SK-N-SH (cell line): ENCODE data around the gene C1QTNF9B. TPM values are rescaled to one million over a fixed set of nuclear protein-coding genes. Genes with fewer than 3 reads are reported as not detected.

Experiments
- CTCF ChIA-PET: fragments of 300-600, 350-600 bp; formaldehyde crosslinking; extraction: SDS; loops from one replicate; lab custom pipeline; 2021; lab: Yijun Ruan, JAX
- POLR2A ChIA-PET: fragments of 350-600 bp; sonication (Branson Sonifier 250); formaldehyde crosslinking; extraction: SDS; loops from one replicate; lab custom pipeline; 2020; ENCODE audit warnings: antibody characterized with exemption, inconsistent platforms; lab: Yijun Ruan, JAX
- DNase-seq: peaks from one replicate; pipeline ENCODE4 v3.0.0; 2012
- H2AFZ ChIP-seq: fragments of 200-600 bp; sonication (generic); 2 replicates; pipeline ENCODE4 v1.8.1; 2016; ENCODE audit warnings: antibody characterized with exemption, mild to moderate bottlenecking, low read depth
- H3F3A ChIP-seq: fragments of 200-600 bp; sonication (generic); replicated peaks from 2 replicates; pipeline ENCODE3; 2016; ENCODE audit warnings: antibody characterized with exemption, mild to moderate bottlenecking; ENCODE audit not compliant: insufficient read depth
- H3K27ac ChIP-seq, 2 experiments: fragments of 200-500 bp in 1 of 2; fragments of 200-600 bp in 1 of 2; sonication (Bioruptor generic) in 1 of 2; sonication (generic), shearing (Covaris generic) in 1 of 2; 2 replicates each; pipeline versions ENCODE4 v1.5.1 to v1.6.1; 2014 to 2016; ENCODE audit warnings: low read depth in 2 of 2, inconsistent platforms in 1 of 2, low read length in 1 of 2, mild to moderate bottlenecking in 1 of 2, mixed read lengths in 1 of 2
- H3K27me3 ChIP-seq: fragments of 200-600 bp; sonication (generic), shearing (Covaris generic); 2 replicates; pipeline ENCODE4 v1.6.1; 2016; ENCODE audit warnings: mixed run types; ENCODE audit not compliant: insufficient read depth
- H3K36me3 ChIP-seq, 2 experiments: fragments of 200-500 bp in 1 of 2; fragments of 200-600 bp in 1 of 2; sonication (Bioruptor generic) in 1 of 2; sonication (generic) in 1 of 2; replicated peaks in 1 of 2; 2 replicates each; pipeline versions ENCODE3 to v1.5.1; 2014 to 2016; ENCODE audit warnings: low read length in 1 of 2, mild to moderate bottlenecking in 1 of 2; ENCODE audit not compliant: insufficient read depth in 2 of 2, control insufficient read depth in 1 of 2
- H3K4me1 ChIP-seq, 2 experiments: fragments of 200-500 bp in 1 of 2; fragments of 200-600 bp in 1 of 2; sonication (Bioruptor generic) in 1 of 2; sonication (generic), shearing (Covaris generic) in 1 of 2; 2 replicates each; pipeline versions ENCODE4 v1.5.1 to v1.6.1; 2014 to 2016; ENCODE audit warnings: low read depth in 1 of 2, low read length in 1 of 2, mixed run types in 1 of 2; ENCODE audit not compliant: insufficient read depth in 2 of 2, control insufficient read depth in 1 of 2
- H3K4me2 ChIP-seq: fragments of 200-600 bp; sonication (generic), shearing (Covaris generic); 2 replicates; pipeline ENCODE4 v1.6.1; 2017; ENCODE audit warnings: mixed run types
- H3K4me3 ChIP-seq, 2 experiments: fragments of 200-500 bp in 1 of 2; fragments of 200-600 bp in 1 of 2; sonication (Bioruptor generic) in 1 of 2; sonication (generic), shearing (Covaris generic) in 1 of 2; 2 replicates each; pipeline versions ENCODE4 v1.5.1 to v1.8.1; 2014 to 2016; ENCODE audit warnings: low read depth in 2 of 2, inconsistent platforms in 1 of 2, low read length in 1 of 2, mild to moderate bottlenecking in 1 of 2, mixed read lengths in 1 of 2, moderate library complexity in 1 of 2
- H3K79me2 ChIP-seq: fragments of 200-600 bp; sonication (generic); 2 replicates; pipeline ENCODE4 v1.8.1; 2017; ENCODE audit warnings: mild to moderate bottlenecking; ENCODE audit not compliant: insufficient read depth
- H3K9ac ChIP-seq: fragments of 200-600 bp; sonication (generic); 2 replicates; pipeline ENCODE4 v1.6.1; 2017; ENCODE audit warnings: mixed run types
- H3K9me2 ChIP-seq: fragments of 200-600 bp; sonication (generic); 2 replicates; pipeline ENCODE4 v1.6.1; 2017; ENCODE audit warnings: mixed run types
- H3K9me3 ChIP-seq: fragments of 200-600 bp; sonication (generic); 2 replicates; pipeline ENCODE4 v1.6.1; 2017; ENCODE audit warnings: mixed run types, mild to moderate bottlenecking, moderate library complexity
- H4K20me1 ChIP-seq: fragments of 200-600 bp; sonication (generic); 2 replicates; pipeline ENCODE4 v1.6.1; 2017; ENCODE audit warnings: mild to moderate bottlenecking, mixed run types; ENCODE audit not compliant: insufficient read depth
- CHD2 ChIP-seq: fragments of 150-350 bp; IDR thresholded peaks from 2 replicates; pipeline ENCODE4 v1.6.1; 2018; ENCODE audit warnings: low read length; ENCODE audit not compliant: partially characterized antibody
- EP300 ChIP-seq, 2 experiments: IDR thresholded peaks; 2 replicates each; pipeline versions ENCODE4 v1.4.0 to v1.6.1; 2012; ENCODE audit warnings: borderline replicate concordance in 1 of 2, low read depth in 1 of 2, low read length in 1 of 2
- EZH2phosphoT487 ChIP-seq: fragments of 200-600 bp; sonication (generic); IDR thresholded peaks from 2 replicates; pipeline ENCODE4 v1.6.1; 2017; ENCODE audit warnings: low read depth, mixed run types, mild to moderate bottlenecking, antibody characterized with exemption, moderate library complexity, borderline replicate concordance
- GATA2 ChIP-seq: sonication (generic); formaldehyde crosslinking; IDR thresholded peaks from 2 replicates; pipeline ENCODE4 v1.5.0; 2020; ENCODE audit warnings: mild to moderate bottlenecking, missing genetic modification reagents
- MEF2A ChIP-seq: IDR thresholded peaks from 2 replicates; pipeline ENCODE4 v1.4.0; 2012; ENCODE audit warnings: low read depth, borderline replicate concordance
- MXI1 ChIP-seq: IDR thresholded peaks from 2 replicates; pipeline ENCODE4 v1.6.1; 2012; ENCODE audit warnings: mild to moderate bottlenecking, low read depth, low read length, improper control_type of control experiment
- NFIC ChIP-seq: IDR thresholded peaks from 2 replicates; pipeline ENCODE4 v1.4.0; 2012; ENCODE audit warnings: borderline replicate concordance
- NRF1 ChIP-seq: IDR thresholded peaks from 2 replicates; pipeline ENCODE4 v1.6.1; 2012; ENCODE audit warnings: low read depth, mild to moderate bottlenecking, low read length
- RFX5 ChIP-seq: IDR thresholded peaks from 2 replicates; pipeline ENCODE4 v1.6.1; 2012; ENCODE audit warnings: mild to moderate bottlenecking, improper control_type of control experiment, low read length
- RXRA ChIP-seq: IDR thresholded peaks from 2 replicates; pipeline ENCODE4 v1.4.0; 2012; ENCODE audit warnings: low read depth, mild to moderate bottlenecking, borderline replicate concordance
- TAF1 ChIP-seq: IDR thresholded peaks from 2 replicates; pipeline ENCODE4 v1.6.1; 2012; ENCODE audit warnings: low read depth, mild to moderate bottlenecking, low read length, moderate library complexity, borderline replicate concordance
- TCF12 ChIP-seq: IDR thresholded peaks from 2 replicates; pipeline ENCODE4 v1.4.0; 2012
- WGBS: methylation state at CpG from one replicate; pipeline ENCODE4 v1.1.6; 2017; ENCODE audit warnings: low lambda C conversion rate; 5-methylcytosine and 5-hydroxymethylcytosine counted together
- polyA plus RNA-seq, 3 experiments: library from polyadenylated mRNA; depleted of rRNA; stranded (reverse); fragments of >200 nt; gene quantifications; 2 replicates each; pipeline ENCODE4 v1.2.3, GENCODE V29; 2012
- TF ChIP-seq, protein P1 (sequence below): fragments of 150-350 bp; IDR thresholded peaks from 2 replicates; pipeline ENCODE4 v1.6.1; 2017; ENCODE audit warnings: antibody characterized with exemption, low read length, low read depth, borderline replicate concordance
- TF ChIP-seq, protein P2 (sequence below): IDR thresholded peaks from 2 replicates; pipeline ENCODE4 v1.6.1; 2012; ENCODE audit warnings: mild to moderate bottlenecking, low read depth, low read length, moderate library complexity
- TF ChIP-seq, protein P3 (sequence below): IDR thresholded peaks from 2 replicates; pipeline ENCODE4 v1.4.0; 2012; ENCODE audit warnings: low read depth, borderline replicate concordance

C1QTNF9B gene
- polyA plus RNA-seq, 1 of the 3 experiments (the other 2 are of a cell fraction), result not detected

DNA sequence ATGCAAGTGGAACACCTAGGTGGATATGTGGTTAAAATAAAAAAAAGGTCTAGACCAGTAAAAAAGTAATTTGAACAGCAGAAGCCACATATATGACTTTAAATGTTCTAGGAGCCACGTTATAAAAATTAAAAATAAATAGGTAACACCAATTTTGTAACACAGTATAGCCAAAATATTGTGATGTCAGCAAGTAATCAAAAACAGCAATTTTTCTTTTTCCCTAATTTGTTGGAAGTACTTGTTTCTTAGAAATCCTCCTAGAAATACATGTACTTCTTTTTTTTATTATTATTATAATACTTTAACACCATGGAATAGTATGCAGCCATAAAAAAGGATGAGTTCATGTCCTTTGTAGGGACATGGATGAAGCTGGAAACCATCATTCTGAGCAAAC lies 25.7 kb upstream of the C1QTNF9B start:
- Histone ChIP-seq H3K36me3 (no peaks in the 10 kb centered on the region), H2AFZ (no peak overlapping the region), H3K27me3 (no peaks in the 10 kb centered on the region), H3K9ac (no peak overlapping the region), H3K79me2 (no peaks in the 10 kb centered on the region), H3K9me2 (no peaks in the 10 kb centered on the region), H3K4me1 (no peaks in the 10 kb centered on the region; a peak in 1 of 4 replicates), H3K27ac (no peak overlapping the region), H3K4me2 (no peak overlapping the region), H3K4me3 (no peak overlapping the region), H3F3A (peaks cover under 1% of the 10 kb centered on the region), H4K20me1 (no peaks in the 10 kb centered on the region), H3K9me3 (no peaks in the 10 kb centered on the region)
- no peak for DNase-seq
- 7% methylated on average over 1 of the region's 1 CpG for WGBS
- POLR2A ChIA-PET, result interaction anchor here (0.6 kb wide), 1 partner anchor 114 kb away, joined by 3 read pairs; no protein-coding TSS in a partner anchor
- TF ChIP-seq, protein P1, sequence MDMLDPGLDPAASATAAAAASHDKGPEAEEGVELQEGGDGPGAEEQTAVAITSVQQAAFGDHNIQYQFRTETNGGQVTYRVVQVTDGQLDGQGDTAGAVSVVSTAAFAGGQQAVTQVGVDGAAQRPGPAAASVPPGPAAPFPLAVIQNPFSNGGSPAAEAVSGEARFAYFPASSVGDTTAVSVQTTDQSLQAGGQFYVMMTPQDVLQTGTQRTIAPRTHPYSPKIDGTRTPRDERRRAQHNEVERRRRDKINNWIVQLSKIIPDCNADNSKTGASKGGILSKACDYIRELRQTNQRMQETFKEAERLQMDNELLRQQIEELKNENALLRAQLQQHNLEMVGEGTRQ, result no peak
- no peak for TF ChIP-seq EP300 (IDR thresholded peaks at IDR 0.05; ENCODE audit: borderline replicate concordance in 1 of 2, low read depth in 1 of 2, low read length in 1 of 2)
- CTCF ChIA-PET, result interaction anchor here (1.2 to 1.9 kb wide), 3 partner anchors 16 to 306 kb away, joined by 3 to 7 read pairs (median 3); no protein-coding TSS in a partner anchor

DNA sequence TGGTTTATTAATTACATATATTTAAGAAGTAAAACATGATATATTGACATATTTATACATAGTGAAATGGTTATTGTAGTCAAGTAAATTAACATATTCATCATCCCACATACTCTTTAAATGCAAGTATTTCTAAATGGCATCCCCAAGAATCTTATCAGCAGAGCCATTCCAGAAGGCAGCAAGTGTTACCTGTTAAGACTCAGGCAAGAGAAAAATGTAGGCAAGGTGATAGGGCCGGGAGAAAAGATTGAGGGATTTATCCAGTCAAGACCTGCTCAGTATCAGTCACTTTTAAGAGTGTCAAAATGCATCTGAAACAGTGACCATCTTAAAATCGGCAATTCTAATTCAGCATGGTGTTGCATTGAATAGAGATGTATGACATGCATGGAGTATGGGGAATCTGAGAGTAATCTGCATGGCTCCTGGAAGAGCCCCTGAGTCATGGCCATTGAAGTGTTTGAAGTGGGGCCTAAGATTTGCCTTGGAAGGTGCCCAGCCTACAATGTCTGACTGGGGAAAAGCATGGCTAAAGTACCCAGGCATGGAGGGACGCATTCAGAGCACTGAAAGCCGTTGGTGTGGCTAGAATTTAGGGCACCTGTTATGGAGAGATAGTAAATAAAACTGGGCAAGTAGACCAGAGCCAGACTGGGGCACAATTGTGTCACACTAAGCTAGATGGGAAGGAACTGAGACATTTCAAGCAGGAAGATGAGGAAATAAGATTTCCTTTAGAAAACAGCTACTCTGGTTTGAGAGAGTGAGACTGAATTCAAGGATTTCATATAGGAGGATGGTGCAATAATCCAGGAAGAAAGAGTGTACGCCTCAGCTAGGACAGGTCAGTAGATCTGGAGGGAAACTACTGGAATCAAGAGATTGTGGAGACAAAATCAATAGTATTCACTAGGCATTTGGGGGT lies 25.0 kb upstream of the C1QTNF9B start:
- no peaks in the 10 kb centered on the region for H4K20me1 ChIP-seq
- ChIA-PET CTCF (interaction anchor here (0.6 to 1.9 kb wide), 17 partner anchors 8 to 471 kb away, joined by 3 to 10 read pairs (median 3); no protein-coding TSS in a partner anchor), POLR2A (no interaction called here)
- TF ChIP-seq TAF1 (no peak), NRF1 (no peak), GATA2 (CRISPR knock-in tag) (no peak), RFX5 (no peak), MXI1 (no peak), RXRA (no peak), NFIC (no peak), MEF2A (no peak), EZH2phosphoT487 (no peak), TCF12 (no peak), EP300 (IDR thresholded peaks at IDR 0.05; ENCODE audit: borderline replicate concordance in 1 of 2, low read depth in 1 of 2, low read length in 1 of 2) (no peak), CHD2 (no peak)
- TF ChIP-seq, protein P2, sequence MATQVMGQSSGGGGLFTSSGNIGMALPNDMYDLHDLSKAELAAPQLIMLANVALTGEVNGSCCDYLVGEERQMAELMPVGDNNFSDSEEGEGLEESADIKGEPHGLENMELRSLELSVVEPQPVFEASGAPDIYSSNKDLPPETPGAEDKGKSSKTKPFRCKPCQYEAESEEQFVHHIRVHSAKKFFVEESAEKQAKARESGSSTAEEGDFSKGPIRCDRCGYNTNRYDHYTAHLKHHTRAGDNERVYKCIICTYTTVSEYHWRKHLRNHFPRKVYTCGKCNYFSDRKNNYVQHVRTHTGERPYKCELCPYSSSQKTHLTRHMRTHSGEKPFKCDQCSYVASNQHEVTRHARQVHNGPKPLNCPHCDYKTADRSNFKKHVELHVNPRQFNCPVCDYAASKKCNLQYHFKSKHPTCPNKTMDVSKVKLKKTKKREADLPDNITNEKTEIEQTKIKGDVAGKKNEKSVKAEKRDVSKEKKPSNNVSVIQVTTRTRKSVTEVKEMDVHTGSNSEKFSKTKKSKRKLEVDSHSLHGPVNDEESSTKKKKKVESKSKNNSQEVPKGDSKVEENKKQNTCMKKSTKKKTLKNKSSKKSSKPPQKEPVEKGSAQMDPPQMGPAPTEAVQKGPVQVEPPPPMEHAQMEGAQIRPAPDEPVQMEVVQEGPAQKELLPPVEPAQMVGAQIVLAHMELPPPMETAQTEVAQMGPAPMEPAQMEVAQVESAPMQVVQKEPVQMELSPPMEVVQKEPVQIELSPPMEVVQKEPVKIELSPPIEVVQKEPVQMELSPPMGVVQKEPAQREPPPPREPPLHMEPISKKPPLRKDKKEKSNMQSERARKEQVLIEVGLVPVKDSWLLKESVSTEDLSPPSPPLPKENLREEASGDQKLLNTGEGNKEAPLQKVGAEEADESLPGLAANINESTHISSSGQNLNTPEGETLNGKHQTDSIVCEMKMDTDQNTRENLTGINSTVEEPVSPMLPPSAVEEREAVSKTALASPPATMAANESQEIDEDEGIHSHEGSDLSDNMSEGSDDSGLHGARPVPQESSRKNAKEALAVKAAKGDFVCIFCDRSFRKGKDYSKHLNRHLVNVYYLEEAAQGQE, result no peak
- TF ChIP-seq, protein P3, sequence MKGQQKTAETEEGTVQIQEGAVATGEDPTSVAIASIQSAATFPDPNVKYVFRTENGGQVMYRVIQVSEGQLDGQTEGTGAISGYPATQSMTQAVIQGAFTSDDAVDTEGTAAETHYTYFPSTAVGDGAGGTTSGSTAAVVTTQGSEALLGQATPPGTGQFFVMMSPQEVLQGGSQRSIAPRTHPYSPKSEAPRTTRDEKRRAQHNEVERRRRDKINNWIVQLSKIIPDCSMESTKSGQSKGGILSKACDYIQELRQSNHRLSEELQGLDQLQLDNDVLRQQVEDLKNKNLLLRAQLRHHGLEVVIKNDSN, result no peak
- no peaks in the 10 kb centered on the region for H3K4me1 ChIP-seq
- no peaks in the 10 kb centered on the region for H3K36me3 ChIP-seq
- no peaks in the 10 kb centered on the region for H3K79me2 ChIP-seq
- 62% methylated on average over 5 of the region's 5 CpGs for WGBS
- DNase-seq, result no peak
- no peaks in the 10 kb centered on the region for H3K9me2 ChIP-seq
- H3K27ac ChIP-seq, result no peak overlapping the region
- H2AFZ ChIP-seq, result no peak overlapping the region
- no peaks in the 10 kb centered on the region for H3K27me3 ChIP-seq
- H3K9me3 ChIP-seq, result no peaks in the 10 kb centered on the region
- H3K9ac ChIP-seq, result no peak overlapping the region
- H3K4me3 ChIP-seq, result no peak overlapping the region
- no peak overlapping the region for H3K4me2 ChIP-seq
- peaks cover 5% of the 10 kb centered on the region for H3F3A ChIP-seq
